ENCODE data around the gene CEP72. TPM values are rescaled to one million over a fixed set of nuclear protein-coding genes. Genes with fewer than 3 reads are reported as not detected.

The CEP72 gene
- total RNA-seq, 1 experiment from 2014 or later: 16.4 TPM

DNA sequence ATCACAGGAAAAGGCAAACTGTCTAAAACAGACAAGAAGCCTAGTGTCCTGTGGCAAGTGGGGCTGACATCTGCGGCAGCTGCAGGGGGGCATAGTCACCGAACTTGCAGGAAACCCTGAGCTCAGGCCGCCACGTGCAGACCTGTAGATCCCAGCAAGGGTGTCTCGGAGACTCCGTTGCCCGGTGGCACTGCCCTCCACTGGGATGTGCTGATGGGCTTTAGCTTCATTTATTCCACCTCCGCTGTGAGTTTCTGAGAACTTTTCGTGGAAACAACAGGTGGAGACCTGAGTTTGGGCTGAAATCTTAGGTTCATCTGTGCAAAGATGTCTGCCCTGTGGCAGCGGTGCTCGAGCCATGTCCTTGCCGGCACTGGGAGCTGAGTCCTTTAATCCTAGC lies 22.1 kb downstream of the CEP72 start:
- no peak for DNase-seq (ENCODE audit: unreplicated experiment)
- Mint-ChIP-seq H3K27me3 (ENCODE audit: insufficient read depth, unreplicated experiment) (no peaks in the 10 kb centered on the region), H3K4me1 (ENCODE audit: insufficient read depth, unreplicated experiment) (no peaks in the 10 kb centered on the region), H3K4me3 (ENCODE audit: unreplicated experiment) (no peak overlapping the region), H3K27ac (ENCODE audit: low read depth, unreplicated experiment) (no peak overlapping the region), H3K9me3 (ENCODE audit: unreplicated experiment) (no peaks in the 10 kb centered on the region), H3K36me3 (ENCODE audit: insufficient read depth, unreplicated experiment) (peaks cover 26% of the 10 kb centered on the region)
- CTCF ChIA-PET: interaction anchor here (0.6 to 0.8 kb wide), 2 partner anchors 35 to 187 kb away, joined by 3 to 4 read pairs; no protein-coding TSS in a partner anchor
- POLR2A ChIA-PET: no interaction called here
- intact Hi-C loops (cut with micrococcal nuclease): no loop called here
- TF ChIP-seq, protein P1, sequence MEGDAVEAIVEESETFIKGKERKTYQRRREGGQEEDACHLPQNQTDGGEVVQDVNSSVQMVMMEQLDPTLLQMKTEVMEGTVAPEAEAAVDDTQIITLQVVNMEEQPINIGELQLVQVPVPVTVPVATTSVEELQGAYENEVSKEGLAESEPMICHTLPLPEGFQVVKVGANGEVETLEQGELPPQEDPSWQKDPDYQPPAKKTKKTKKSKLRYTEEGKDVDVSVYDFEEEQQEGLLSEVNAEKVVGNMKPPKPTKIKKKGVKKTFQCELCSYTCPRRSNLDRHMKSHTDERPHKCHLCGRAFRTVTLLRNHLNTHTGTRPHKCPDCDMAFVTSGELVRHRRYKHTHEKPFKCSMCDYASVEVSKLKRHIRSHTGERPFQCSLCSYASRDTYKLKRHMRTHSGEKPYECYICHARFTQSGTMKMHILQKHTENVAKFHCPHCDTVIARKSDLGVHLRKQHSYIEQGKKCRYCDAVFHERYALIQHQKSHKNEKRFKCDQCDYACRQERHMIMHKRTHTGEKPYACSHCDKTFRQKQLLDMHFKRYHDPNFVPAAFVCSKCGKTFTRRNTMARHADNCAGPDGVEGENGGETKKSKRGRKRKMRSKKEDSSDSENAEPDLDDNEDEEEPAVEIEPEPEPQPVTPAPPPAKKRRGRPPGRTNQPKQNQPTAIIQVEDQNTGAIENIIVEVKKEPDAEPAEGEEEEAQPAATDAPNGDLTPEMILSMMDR (IDR thresholded peaks at IDR 0.05; ENCODE audit: unreplicated experiment): no peak
- no TSS peak for BruUV-seq (replicated peaks)

DNA sequence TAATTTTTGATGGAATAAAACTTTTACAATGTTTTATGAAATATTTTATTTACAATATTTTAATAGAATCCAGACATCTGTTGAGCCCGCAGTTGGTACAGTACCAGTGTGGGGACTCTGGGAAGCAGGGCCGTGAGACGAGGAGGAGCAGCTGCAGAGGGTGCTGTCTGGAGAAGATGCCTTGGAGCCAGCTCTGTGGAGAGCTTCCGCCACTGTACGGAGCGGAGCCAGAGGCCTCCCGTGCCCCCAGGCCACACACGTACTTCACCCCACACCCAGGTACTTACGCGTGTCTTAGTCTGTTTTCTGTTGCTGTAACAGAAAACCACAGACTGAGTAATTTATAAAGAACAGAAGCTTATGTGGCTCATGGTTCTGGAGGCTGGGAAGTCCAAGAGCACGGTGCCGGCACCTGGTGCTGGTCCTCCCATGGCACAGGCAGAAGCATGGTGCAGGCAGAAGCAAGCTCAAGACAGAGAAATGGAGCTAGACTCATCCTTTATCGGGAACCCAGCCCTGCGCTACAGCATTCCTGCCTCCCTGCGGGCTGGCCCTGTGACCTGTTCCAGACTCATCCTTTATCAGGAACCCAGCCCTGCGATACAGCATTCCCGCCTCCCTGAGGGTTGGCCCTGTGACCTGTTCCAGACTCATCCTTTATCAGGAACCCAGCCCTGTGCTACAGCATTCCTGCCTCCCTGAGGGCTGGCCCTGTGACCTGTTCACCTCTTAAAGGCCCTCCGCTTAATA lies 23.3 kb downstream of the CEP72 start:
- no peak overlapping the region for H3K4me3 Mint-ChIP-seq (ENCODE audit: unreplicated experiment)
- H3K4me1 Mint-ChIP-seq (ENCODE audit: insufficient read depth, unreplicated experiment): no peaks in the 10 kb centered on the region
- H3K27me3 Mint-ChIP-seq (ENCODE audit: insufficient read depth, unreplicated experiment): no peaks in the 10 kb centered on the region
- peaks cover 35% of the 10 kb centered on the region for H3K36me3 Mint-ChIP-seq (ENCODE audit: insufficient read depth, unreplicated experiment)
- BruUV-seq (replicated peaks): no TSS peak
- H3K27ac Mint-ChIP-seq (ENCODE audit: low read depth, unreplicated experiment): no peak overlapping the region
- TF ChIP-seq, protein P1 (IDR thresholded peaks at IDR 0.05; ENCODE audit: unreplicated experiment): no peak
- DNase-seq (ENCODE audit: unreplicated experiment): no peak
- H3K9me3 Mint-ChIP-seq (ENCODE audit: unreplicated experiment): no peaks in the 10 kb centered on the region
- intact Hi-C loops (cut with micrococcal nuclease): no loop called here
- POLR2A ChIA-PET: no interaction called here
- CTCF ChIA-PET: no interaction called here

DNA sequence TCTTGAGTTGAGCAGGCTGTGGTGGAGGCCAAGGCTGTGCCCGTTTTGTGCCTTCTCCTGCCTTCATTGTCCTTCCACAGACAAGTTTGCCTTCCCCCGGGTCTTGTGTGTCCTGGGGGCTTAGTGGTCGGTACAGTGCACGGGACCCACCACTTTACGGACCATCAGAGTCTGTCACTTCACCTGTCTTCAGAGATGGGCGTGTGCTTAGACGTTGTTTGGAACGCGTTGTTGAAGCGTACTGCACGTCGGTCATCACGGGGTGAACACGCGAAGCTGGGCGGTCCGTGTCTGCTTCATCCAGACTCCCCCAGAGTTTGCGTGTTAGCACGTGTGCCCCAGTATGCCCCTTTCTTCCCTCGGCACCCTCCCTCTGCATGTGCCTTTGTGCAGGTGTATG lies 24.8 kb downstream of the CEP72 start:
- Mint-ChIP-seq H3K36me3 (ENCODE audit: insufficient read depth, unreplicated experiment) (peaks cover 46% of the 10 kb centered on the region), H3K27me3 (ENCODE audit: insufficient read depth, unreplicated experiment) (no peaks in the 10 kb centered on the region), H3K4me1 (ENCODE audit: insufficient read depth, unreplicated experiment) (no peaks in the 10 kb centered on the region), H3K27ac (ENCODE audit: low read depth, unreplicated experiment) (no peak overlapping the region), H3K4me3 (ENCODE audit: unreplicated experiment) (no peak overlapping the region), H3K9me3 (ENCODE audit: unreplicated experiment) (no peaks in the 10 kb centered on the region)
- TF ChIP-seq, protein P1 (IDR thresholded peaks at IDR 0.05; ENCODE audit: unreplicated experiment): no peak
- ChIA-PET CTCF (interaction anchor here (0.6 kb wide), 1 partner anchor 34 kb away, joined by 3 read pairs; no protein-coding TSS in a partner anchor), POLR2A (no interaction called here)
- intact Hi-C loops (cut with micrococcal nuclease): no loop called here
- BruUV-seq (replicated peaks): no TSS peak
- no peak for DNase-seq (ENCODE audit: unreplicated experiment)

DNA sequence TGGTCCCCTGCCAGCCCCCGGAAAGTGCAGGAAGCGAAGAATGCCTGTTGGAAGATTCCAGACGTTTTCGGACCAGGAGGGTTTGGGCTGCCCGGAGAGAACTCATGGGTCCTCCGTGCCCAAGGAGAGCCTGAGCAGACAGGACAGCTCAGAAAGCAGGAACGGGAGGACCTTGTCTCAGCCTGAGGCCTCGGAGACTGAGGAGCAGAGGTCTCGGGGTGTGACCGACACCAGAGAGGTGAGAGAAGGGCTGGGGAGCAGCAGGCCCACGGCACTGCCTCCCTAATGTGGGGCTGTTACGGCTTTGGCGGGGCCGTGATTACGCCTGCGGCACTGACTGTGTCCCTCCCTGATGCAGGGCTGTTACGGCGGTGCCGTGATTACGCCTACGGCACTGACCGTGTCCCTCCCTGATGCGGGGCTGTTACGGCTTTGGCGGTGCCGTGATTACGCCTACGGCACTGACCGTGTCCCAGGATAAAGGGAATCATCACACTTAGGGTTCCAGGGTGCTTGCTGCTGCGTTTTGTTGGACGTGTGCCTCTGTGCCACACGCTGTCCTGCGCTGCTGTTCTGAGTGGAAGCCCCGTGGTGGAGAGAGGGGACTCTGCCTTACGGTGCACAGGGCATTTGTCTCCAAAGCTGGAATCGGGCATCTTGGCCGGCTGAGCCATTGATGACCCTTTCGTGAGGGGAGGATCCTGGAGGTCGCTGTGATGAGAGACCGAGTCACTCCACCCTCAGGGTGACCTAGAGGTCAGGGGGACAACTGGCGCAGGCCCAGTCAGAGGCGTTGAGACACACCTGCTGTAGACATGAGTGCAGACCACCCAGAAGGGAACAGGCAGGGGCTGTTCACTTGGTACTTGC lies 25.7 kb downstream of the CEP72 start:
- intact Hi-C loops (cut with micrococcal nuclease): no loop called here
- BruUV-seq (replicated peaks): no TSS peak

More for the DNA sequence above, 25.7 kb downstream of the CEP72 start:
- DNase-seq (ENCODE audit: unreplicated experiment): no peak
- H3K27me3 Mint-ChIP-seq (ENCODE audit: insufficient read depth, unreplicated experiment): no peaks in the 10 kb centered on the region
- no peak overlapping the region for H3K4me3 Mint-ChIP-seq (ENCODE audit: unreplicated experiment)
- no peak overlapping the region for H3K27ac Mint-ChIP-seq (ENCODE audit: low read depth, unreplicated experiment)
- no peaks in the 10 kb centered on the region for H3K4me1 Mint-ChIP-seq (ENCODE audit: insufficient read depth, unreplicated experiment)
- ChIA-PET CTCF (interaction anchor here (1.2 kb wide), 1 partner anchor 266 kb away, joined by 4 read pairs; no protein-coding TSS in a partner anchor), POLR2A (no interaction called here)
- H3K36me3 Mint-ChIP-seq (ENCODE audit: insufficient read depth, unreplicated experiment): peaks cover 54% of the 10 kb centered on the region
- TF ChIP-seq, protein P1 (IDR thresholded peaks at IDR 0.05; ENCODE audit: unreplicated experiment): no peak
- no peaks in the 10 kb centered on the region for H3K9me3 Mint-ChIP-seq (ENCODE audit: unreplicated experiment)
